GM12864 (cell line): Measurements from ENCODE around the gene SLC9A8.

ENCODE experiments used
- DNase-seq: peaks from one replicate; pipeline ENCODE4 v3.0.0-alpha.2; 2011; ENCODE audit warnings: low read depth
- H3K4me3 ChIP-seq: 2 replicates; pipeline ENCODE4 v1.5.1; 2011; ENCODE audit warnings: mild to moderate bottlenecking, low read depth, low read length, control low read depth
- TF ChIP-seq, protein P1 (sequence below): IDR thresholded peaks from 2 replicates; pipeline ENCODE4 v1.5.1; 2011; ENCODE audit warnings: low read depth, mild to moderate bottlenecking, moderate library complexity, low read length, control low read depth, inconsistent platforms; ENCODE audit errors: missing control alignments

SLC9A8 gene

GRCh38 chr20:49914310-49915117 lies 101.9 kb downstream of the SLC9A8 start:
- no peak for DNase-seq
- H3K4me3 ChIP-seq: peak overlapping the region; percentile 95
- TF ChIP-seq, protein P1, sequence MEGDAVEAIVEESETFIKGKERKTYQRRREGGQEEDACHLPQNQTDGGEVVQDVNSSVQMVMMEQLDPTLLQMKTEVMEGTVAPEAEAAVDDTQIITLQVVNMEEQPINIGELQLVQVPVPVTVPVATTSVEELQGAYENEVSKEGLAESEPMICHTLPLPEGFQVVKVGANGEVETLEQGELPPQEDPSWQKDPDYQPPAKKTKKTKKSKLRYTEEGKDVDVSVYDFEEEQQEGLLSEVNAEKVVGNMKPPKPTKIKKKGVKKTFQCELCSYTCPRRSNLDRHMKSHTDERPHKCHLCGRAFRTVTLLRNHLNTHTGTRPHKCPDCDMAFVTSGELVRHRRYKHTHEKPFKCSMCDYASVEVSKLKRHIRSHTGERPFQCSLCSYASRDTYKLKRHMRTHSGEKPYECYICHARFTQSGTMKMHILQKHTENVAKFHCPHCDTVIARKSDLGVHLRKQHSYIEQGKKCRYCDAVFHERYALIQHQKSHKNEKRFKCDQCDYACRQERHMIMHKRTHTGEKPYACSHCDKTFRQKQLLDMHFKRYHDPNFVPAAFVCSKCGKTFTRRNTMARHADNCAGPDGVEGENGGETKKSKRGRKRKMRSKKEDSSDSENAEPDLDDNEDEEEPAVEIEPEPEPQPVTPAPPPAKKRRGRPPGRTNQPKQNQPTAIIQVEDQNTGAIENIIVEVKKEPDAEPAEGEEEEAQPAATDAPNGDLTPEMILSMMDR: no peak

DNA sequence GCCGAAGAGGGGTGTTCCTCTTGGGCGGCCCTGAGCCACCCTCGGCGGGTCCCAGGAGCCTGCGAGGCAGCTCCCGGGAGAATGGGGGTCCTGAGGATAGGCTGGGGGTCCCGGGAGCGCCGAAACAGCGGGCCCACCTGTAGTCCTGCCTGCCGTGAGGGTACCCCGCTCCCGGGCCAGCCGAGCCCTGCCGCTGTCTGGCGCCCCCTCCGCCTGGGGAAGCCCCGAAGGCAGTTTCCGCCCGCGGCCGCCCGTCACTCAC lies 102.4 kb downstream of the SLC9A8 start:
- peak overlapping the region; percentile 95 for H3K4me3 ChIP-seq
- no peak for DNase-seq
- TF ChIP-seq, protein P1: no peak

DNA sequence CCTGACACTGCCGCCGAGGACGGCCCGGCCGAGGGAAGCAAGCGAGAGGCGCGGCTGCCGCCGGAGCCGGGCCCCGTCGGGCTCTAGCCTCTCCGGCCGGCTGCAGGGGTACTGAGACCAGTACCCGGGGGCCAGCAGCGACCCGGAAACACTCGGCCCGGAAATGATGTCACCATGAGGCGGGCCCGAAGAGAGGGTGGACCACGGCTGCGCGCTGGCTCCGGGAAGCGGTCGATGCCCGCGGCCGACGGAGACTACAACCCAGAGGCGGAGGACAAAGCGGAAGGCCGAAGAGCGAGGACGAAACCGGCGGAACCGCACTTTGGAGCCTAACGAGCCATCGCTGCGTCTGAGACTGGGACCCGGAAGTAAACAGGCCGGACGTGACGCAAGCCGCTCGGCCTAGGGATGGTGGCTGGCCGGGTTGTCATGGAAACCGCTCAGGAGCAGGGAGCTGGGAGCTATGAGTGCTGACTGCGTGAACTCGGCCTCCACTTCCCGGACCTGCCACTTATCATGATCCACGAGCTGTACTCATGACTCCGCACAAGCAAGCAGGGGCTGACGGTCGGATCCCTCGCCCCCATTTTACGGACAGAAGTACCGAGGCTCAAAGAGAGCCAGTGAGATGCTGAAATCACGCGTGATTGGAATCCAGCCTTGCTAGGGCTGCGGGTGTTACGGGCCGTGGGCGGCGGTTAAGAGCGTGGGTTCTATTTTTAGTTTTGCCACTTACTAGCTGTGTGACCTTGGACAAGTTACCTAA lies 102.9 kb downstream of the SLC9A8 start, which contains the start of gene SPATA2:
Gene SPATA2, minus strand, starts transcription at position 150 of the 766 bp plus-strand sequence. CDS start 7,039 bp downstream, outside the sequence.
- H3K4me3 ChIP-seq: peak within 1 kb of the TSS; percentile 95
- DNase-seq: peak; percentile 90
- TF ChIP-seq, protein P1: no peak

DNA sequence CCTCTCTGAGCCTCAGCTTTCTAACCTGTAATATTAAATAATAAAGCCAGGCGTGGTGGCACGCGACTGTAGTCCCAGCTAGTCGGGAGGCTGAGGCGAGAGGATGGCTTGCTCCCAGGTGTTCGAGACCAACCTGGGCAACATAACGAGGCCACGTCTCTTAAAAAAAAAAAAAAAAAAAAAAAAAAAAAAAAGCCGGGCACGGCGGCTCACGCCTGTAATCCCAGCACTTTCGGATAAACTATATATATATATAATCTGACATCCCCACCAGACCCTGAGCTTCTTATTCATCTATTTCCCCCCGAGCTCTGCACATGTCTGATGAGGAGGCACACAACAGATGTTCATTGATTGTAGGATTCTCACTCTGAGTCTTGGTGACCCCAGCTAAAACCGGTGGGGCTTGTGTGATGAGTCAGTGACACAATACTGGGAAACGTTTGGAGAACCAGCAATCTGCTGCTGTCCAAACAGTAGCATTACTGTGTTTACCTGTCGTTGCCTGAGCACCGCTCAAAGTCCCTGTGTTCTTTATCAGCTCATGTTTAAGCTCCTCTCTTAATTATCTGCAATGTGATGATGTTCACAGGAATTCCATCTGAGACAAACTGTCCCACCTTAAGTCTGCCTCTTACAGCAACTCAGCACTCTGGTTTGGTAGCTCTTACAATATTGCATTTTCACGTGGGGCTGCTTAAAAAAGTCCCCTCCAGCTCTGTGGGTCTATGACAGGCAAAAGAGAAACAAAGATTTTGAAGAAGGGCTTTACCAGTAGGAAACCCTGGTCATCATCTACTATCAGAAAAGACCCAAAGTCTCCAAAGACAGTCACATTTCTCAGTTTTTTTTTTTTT lies 103.7 kb downstream of the SLC9A8 start:
- peak overlapping the region; percentile 95 for H3K4me3 ChIP-seq
- no peak for DNase-seq
- TF ChIP-seq, protein P1: no peak

DNA sequence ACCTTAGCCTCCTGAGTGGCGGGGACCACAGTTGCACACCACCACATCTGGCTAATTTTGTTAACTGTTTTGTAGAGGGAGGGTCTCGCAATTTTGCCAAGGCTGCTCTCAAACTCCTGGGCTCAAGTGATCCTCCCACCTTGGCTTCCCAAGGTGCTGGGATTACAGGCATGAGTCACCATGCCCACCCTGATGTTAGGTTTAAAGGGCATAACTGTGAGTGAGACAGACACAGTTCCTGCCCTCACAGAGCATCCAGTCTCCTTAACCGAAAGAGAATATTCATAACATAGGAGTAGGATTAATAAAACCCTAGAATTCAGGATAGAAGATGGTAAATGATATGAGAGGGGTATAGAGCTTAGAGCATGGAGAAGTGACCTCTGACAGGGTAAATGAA lies 105.8 kb downstream of the SLC9A8 start:
- TF ChIP-seq, protein P1: no peak
- H3K4me3 ChIP-seq: no peak overlapping the region
- DNase-seq: no peak

DNA sequence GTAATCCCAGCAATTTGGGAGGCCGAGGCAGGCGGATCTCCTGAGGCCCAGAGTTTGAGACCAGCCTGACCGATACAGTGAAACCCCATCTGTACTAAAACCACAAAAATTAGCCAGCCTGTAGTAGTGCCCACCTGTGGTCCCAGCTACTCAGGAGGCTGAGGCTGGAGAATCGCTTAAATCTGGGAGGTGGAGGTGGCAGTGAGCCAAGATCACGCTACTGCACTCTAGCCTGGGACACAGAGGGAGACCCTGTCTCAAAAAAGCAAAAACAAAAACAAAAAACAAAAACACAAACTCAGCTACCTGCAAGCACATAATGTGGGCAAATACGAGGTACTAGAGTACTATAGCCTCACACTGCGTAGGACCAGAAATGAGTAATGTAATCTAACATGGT lies 106.4 kb downstream of the SLC9A8 start:
- DNase-seq: no peak
- no peak overlapping the region for H3K4me3 ChIP-seq
- TF ChIP-seq, protein P1: no peak
